Measurements from ENCODE around the gene OR52M1.
"Not testable (repeated sequence)": the region's sequence is repeated elsewhere in the genome, so short reads cannot be mapped to it uniquely, and the experiment has no call there.

Gene OR52M1

GRCh38 chr11:4544891-4545290 lies at the start of gene OR52M1:
OR52M1 (plus strand) TSS chr11:4545191; CDS start chr11:4545191, 0 bp downstream.
- DNase-seq (ENCODE audit: low read depth in 2 of 3, low spot score in 1 of 3) = no peak

GRCh38 chr11:4495487-4495886 lies 49.5 kb upstream of the OR52M1 start:
- DNase-seq (ENCODE audit: low read depth in 2 of 3, low spot score in 1 of 3) = peak in 1 of 3 donors; percentile 14

- DNase-seq (ENCODE audit: low read depth in 2 of 3, low spot score in 1 of 3) = no peak
Measured at GRCh38 chr11:4495986-4496385, 49.0 kb upstream of the OR52M1 start.

- no peak for DNase-seq (ENCODE audit: low read depth in 2 of 3, low spot score in 1 of 3)
Measured at GRCh38 chr11:4496557-4497248, 48.3 kb upstream of the OR52M1 start.

- DNase-seq (ENCODE audit: low read depth in 2 of 3, low spot score in 1 of 3) = no peak
Measured at GRCh38 chr11:4508886-4509285, 36.1 kb upstream of the OR52M1 start.

GRCh38 chr11:4511282-4512245 lies 33.4 kb upstream of the OR52M1 start:
- no peak for DNase-seq (ENCODE audit: low read depth in 2 of 3, low spot score in 1 of 3)

- DNase-seq (ENCODE audit: low read depth in 2 of 3, low spot score in 1 of 3) = no peak
Measured at GRCh38 chr11:4514196-4514595, 30.8 kb upstream of the OR52M1 start.

- no peak for DNase-seq (ENCODE audit: low read depth in 2 of 3, low spot score in 1 of 3)
Measured at GRCh38 chr11:4522339-4522738, 22.7 kb upstream of the OR52M1 start.

- no peak for DNase-seq (ENCODE audit: low read depth in 2 of 3, low spot score in 1 of 3)
Measured at GRCh38 chr11:4522752-4523151, 22.2 kb upstream of the OR52M1 start.

GRCh38 chr11:4523666-4524065 lies 21.3 kb upstream of the OR52M1 start:
- DNase-seq (ENCODE audit: low read depth in 2 of 3, low spot score in 1 of 3) = no peak

- no peak for DNase-seq (ENCODE audit: low read depth in 2 of 3, low spot score in 1 of 3)
Measured at GRCh38 chr11:4527926-4528325, 17.1 kb upstream of the OR52M1 start.

- DNase-seq (ENCODE audit: low read depth in 2 of 3, low spot score in 1 of 3) = not testable (repeated sequence)
Measured at GRCh38 chr11:4531686-4532085, 13.3 kb upstream of the OR52M1 start.

- DNase-seq (ENCODE audit: low read depth in 2 of 3, low spot score in 1 of 3) = peak; percentile 8 to 61 (median 20)
Measured at GRCh38 chr11:4539603-4540219, 5.3 kb upstream of the OR52M1 start.

GRCh38 chr11:4541071-4541470 lies 3.9 kb upstream of the OR52M1 start:
- no peak for DNase-seq (ENCODE audit: low read depth in 2 of 3, low spot score in 1 of 3)

- DNase-seq (ENCODE audit: low read depth in 2 of 3, low spot score in 1 of 3) = no peak
Measured at GRCh38 chr11:4543561-4543960, 1.4 kb upstream of the OR52M1 start.

- DNase-seq (ENCODE audit: low read depth in 2 of 3, low spot score in 1 of 3) = no peak
Measured at GRCh38 chr11:4546878-4547277, 1.9 kb downstream of the OR52M1 start.

- DNase-seq (ENCODE audit: low read depth in 2 of 3, low spot score in 1 of 3) = no peak
Measured at GRCh38 chr11:4547416-4547815, 2.4 kb downstream of the OR52M1 start.

- DNase-seq (ENCODE audit: low read depth in 2 of 3, low spot score in 1 of 3) = no peak
Measured at GRCh38 chr11:4551346-4551979, 6.5 kb downstream of the OR52M1 start.

GRCh38 chr11:4559527-4560440 lies 14.8 kb downstream of the OR52M1 start:
- DNase-seq (ENCODE audit: low read depth in 2 of 3, low spot score in 1 of 3) = no peak

GRCh38 chr11:4560467-4560866 lies 15.5 kb downstream of the OR52M1 start:
- no peak for DNase-seq (ENCODE audit: low read depth in 2 of 3, low spot score in 1 of 3)
